Measurements from ENCODE around the gene TVP23A.

DNA sequence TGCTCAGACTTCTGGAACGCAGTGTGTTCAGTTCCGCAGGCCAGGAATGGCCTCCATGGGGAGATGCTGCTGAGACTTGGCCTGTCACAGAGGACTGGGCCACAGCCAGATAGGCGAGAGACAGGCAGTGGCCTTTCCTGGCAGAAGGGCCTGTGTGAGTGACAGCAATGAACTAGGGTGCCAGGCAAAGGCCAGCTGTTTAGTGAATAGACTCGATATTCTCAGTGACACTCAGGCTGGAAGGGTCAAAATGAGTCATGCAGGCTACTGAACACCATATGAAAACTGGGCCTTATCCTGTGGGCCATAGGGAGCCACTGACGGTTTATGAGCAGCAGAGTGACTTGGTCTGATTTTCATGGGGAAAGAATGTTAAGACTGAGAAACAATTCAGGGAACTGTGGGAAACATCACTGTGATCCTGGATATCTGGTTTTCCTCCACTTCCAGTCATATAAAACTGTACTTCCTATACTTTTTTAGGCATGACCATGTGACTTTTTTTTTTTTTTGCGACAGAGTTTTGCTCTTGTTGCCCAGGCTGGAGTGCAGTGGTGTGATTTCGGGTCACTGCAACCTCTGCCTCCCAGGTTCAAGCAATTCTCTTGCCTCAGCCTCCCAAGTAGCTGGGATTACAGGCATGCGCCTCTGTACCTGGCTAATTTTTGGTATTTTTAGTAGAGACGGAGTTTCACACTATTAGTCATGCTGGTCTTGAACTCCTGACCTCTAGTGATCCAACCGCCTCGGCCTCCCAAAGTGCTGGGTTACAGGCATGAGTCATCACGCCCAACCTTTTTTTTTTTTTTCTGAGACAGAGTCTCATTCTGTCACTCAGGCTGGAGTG lies 80.1 kb downstream of the TVP23A start:
- TF ChIP-seq, protein P1, sequence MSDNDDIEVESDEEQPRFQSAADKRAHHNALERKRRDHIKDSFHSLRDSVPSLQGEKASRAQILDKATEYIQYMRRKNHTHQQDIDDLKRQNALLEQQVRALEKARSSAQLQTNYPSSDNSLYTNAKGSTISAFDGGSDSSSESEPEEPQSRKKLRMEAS (IDR thresholded peaks at IDR 0.05) = no peak
- TF ChIP-seq ZBTB7A (IDR thresholded peaks at IDR 0.05; ENCODE audit: low read depth) (no peak), EGR1 (IDR thresholded peaks at IDR 0.05) (no peak), RAD21 (IDR thresholded peaks at IDR 0.05; ENCODE audit: low read depth) (no peak), TCF12 (IDR thresholded peaks at IDR 0.05; ENCODE audit: low read depth) (no peak), EP300 (IDR thresholded peaks at IDR 0.05; ENCODE audit: borderline replicate concordance) (no peak)
